Retinal pigment epithelial cell (primary cell): ENCODE data around the gene CREB3L4.
A peak's percentile ranks its signal among the peaks of the same experiment; 100 is the strongest.

Source experiments
- DNase-seq: peaks from one replicate; pipeline ENCODE4 v3.0.0-alpha.2; 2010; ENCODE audit warnings: low read depth
- H3K4me3 ChIP-seq: 2 replicates; pipeline ENCODE4 v1.5.1; 2011; ENCODE audit warnings: mild to moderate bottlenecking, low read length, control low read depth, moderate library complexity
- TF ChIP-seq, protein P1 (sequence below): conservative IDR thresholded peaks from 2 replicates; pipeline ENCODE4 v1.5.1; 2011; ENCODE audit warnings: low read depth, low read length, control low read depth, inconsistent platforms

Gene CREB3L4

DNA sequence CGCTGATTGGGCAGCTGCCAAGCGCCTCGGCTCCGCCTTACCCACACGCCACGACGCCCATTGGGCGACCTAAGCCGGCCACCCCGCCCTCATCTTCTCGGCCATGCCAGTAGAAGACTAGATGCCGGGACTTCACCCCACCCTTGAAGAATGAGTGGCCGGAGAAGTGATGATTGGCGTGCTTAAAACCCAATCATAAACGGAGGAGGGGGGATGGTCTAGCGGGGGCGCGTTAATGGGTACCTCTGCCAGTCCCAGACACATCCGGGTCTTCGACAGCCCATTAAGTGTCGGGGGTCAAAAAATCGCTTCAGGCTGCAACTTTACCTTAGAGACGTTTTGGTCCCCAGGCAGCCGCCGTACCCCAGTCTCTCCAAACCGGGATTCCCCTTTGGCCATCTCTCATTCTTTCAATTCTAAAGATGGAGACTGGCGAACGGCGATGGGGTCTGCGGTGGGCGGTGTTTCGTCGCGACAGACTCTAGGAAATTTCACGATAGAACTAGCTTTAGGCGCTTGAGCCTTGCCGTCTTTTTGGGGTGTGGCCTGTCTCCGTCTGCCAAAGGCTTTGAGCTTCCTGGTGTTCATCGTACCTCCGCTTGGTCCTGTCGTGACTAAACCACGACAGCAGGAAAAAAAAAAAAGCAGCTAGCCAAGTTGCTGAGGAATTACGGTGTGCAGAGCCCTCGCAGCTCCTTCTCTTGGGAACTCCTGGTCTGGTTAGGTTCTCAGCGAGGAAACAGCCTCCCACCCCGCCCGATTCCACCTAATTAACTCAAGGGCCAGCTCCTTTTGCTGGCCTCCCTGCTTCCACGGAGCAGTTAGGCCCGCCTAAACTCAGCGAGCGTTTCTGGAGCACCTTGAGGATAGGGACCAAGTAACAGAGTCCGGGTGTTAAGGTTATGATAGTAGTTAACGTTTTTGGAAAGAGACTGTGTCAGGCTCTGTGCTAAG is 44.5 kb upstream of the CREB3L4 start, which contains the start of gene GATAD2B:
TSS of gene GATAD2B (minus strand) at position 1 of the 954 bp plus-strand sequence. CDS start 94,625 bp downstream, outside the sequence.
- TF ChIP-seq, protein P1, sequence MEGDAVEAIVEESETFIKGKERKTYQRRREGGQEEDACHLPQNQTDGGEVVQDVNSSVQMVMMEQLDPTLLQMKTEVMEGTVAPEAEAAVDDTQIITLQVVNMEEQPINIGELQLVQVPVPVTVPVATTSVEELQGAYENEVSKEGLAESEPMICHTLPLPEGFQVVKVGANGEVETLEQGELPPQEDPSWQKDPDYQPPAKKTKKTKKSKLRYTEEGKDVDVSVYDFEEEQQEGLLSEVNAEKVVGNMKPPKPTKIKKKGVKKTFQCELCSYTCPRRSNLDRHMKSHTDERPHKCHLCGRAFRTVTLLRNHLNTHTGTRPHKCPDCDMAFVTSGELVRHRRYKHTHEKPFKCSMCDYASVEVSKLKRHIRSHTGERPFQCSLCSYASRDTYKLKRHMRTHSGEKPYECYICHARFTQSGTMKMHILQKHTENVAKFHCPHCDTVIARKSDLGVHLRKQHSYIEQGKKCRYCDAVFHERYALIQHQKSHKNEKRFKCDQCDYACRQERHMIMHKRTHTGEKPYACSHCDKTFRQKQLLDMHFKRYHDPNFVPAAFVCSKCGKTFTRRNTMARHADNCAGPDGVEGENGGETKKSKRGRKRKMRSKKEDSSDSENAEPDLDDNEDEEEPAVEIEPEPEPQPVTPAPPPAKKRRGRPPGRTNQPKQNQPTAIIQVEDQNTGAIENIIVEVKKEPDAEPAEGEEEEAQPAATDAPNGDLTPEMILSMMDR = no peak
- peak; percentile 100 for DNase-seq
- H3K4me3 ChIP-seq = peak within 1 kb of the TSS; percentile 84

DNA sequence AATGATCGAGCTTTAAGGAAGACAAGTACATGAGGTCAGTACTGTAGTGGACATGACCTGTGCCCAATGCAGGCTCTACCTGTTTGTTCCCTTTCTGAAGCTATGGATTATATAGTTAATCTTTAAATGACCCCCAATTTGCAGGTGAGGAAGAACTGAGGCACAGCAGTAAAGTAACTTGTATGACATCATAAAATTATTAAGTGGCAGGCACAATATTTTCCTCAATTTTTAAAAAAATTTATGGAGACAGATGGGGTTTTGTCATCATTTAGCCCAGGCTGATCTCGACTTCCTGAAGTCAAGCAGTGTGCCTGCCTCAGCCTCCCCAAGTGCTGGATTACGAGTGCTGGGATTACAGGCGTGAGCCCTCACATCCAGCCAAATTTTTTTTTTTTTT is 41.3 kb upstream of the CREB3L4 start:
- H3K4me3 ChIP-seq = no peak overlapping the region
- no peak for DNase-seq
- TF ChIP-seq, protein P1 = no peak

DNA sequence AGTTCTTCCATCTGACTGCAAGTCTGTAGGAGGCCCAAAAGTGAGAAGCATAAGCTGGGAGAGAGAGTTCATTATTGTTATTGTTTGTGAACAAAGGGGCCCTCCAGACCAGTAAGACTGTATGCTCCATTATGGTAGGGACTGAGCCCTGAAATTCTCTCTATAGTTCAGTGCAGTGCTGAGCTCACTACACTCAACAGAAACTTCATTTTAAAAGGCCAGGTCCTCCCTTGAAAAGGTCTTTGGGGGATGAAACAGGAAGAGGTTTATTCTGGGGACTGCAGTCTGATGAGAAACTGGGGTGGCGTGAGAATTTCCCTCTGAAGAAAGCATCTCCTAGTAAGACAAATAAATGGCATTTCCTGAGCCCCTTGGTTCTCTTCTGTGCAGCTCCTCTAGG is 39.5 kb upstream of the CREB3L4 start:
- DNase-seq = no peak
- no peak overlapping the region for H3K4me3 ChIP-seq
- TF ChIP-seq, protein P1 = no peak

DNA sequence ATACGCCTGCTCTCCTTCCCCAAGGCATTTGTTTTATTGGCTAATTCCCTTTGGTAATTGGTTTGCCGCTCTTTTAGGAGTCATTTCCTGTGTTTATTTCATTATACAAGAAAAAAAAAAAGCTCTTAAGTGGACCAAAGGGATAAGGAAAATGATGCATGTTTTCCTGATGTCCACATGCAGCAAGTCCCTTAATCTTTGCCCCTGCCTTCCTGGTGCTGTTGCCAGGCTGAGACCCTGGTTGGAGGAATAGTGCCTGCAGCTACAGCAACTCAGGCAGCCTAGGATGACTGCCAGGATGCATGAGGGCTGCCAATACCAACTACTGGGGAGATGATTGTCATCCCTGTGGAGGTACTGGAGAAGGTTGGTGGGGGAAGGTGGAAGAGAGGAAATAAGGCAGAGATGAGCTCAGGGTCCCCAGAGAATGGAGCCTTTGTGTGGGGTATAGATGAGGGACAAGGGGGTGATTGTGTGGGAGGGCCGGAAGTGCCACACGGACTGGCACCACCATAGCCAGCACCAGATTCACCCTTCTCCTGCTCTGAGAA is 38.8 kb upstream of the CREB3L4 start:
- DNase-seq = no peak
- H3K4me3 ChIP-seq = no peak overlapping the region
- TF ChIP-seq, protein P1 = no peak

DNA sequence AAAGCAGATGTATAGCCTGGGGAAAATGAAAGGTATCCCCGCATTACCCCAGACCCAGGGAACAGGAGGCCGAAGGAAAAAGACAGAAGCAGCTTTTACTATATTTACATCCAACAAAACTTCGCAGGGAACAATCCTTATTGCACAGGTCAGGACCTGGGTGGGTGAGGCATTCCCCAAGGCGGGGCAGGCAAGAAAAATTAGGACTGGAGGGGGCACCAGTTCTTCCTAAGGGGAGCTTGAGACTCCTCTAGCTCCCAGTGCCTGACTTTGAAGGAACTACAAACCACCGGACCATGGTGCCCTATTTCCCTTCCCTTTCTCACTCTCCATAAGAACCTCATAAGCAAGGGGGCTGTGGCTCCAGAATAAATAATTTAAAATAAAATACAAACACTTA is 38.3 kb upstream of the CREB3L4 start:
- no peak overlapping the region for H3K4me3 ChIP-seq
- DNase-seq = no peak
- TF ChIP-seq, protein P1 = no peak

DNA sequence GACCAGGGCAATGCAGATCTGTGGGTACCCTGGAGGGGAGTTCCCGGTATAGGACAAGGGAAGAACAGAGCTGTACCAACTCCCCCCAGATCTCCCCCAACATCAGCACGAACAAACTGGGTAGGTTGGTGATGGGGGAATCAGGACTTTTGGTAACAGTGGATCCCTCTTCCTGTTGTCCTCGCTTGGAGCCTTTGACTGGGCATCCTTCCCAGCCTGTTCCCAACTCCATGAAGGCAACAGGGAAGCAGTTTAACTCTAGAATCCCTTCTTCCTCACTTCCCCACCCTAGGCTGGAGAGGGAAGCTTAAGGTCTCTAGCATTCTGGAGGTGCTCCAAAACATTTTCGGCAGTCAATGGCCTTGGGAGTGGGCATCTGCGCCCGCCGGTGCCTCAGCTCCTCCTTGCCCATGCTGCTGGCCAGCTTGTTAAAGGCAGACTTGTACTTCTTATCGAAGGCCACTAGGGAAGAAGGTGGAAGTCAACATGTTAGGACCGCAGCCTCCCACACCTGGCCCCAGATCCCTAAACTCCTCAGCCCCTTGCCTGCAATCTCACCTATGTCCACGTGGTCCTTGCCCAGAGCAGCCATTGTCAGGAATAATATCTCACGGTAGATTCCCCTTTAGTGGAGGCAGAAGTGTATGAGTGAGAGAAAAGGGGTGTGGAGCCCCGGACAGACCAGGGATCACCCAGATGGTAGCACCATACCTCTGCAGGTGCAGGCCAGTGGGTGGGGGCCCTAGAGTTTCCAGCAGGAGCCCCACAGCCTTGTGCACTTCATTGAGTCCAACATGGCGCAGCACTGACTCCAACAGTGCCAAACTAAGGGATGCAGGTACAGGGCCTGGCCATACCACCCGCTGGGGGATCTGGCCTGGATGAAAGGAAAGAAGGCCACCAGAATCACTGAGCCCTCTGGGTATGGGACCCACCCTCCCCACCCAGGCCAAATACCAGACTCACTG is 37.4 kb upstream of the CREB3L4 start:
- no peak overlapping the region for H3K4me3 ChIP-seq
- TF ChIP-seq, protein P1 = no peak
- no peak for DNase-seq
